Measurements from ENCODE around the gene MORC2. TPM values are rescaled to one million over a fixed set of nuclear protein-coding genes. Genes with fewer than 3 reads are reported as not detected.
A peak's percentile ranks its signal among the peaks of the same experiment; 100 is the strongest.

MORC2 gene
- total and polyA plus RNA-seq, 2 of the 13 experiments (the other 11 are each of a cell fraction or from before 2014, with no cell fraction given) = 11.9 to 18.3 TPM

DNA sequence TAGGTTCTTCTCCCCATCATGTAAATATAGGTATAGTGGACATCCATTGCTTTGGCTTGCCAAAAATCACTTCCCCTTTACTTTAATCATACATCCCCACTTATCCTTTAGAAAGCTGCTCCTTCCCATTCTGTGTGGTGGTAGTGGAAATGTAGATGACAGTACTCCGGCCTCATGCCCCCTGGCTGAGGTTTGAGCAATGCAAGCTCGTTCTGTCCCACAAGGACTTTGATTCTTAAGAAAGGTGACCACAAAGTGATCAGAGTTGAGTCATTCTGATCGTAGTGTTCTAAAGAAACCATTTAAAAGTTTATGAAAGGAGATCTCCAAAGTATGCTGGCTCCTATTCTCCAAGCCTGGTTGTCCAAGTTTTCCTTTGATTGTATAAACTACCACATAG, 11.4 kb upstream of the MORC2 start:
- peaks cover 26% of the 10 kb centered on the region for H3K4me1 ChIP-seq (ENCODE audit: insufficient read depth, low read length)
- no peak overlapping the region for H3K4me2 ChIP-seq (ENCODE audit: low read depth, low read length)
- no peak overlapping the region for H2AFZ ChIP-seq (ENCODE audit: low read length)
- ATAC-seq (peak; percentile 57; the same call in 2 of the 3 replicates), DNase-seq (ENCODE audit: low spot score) (no peak), FAIRE-seq (no peak)
- intact Hi-C loops (cut with micrococcal nuclease; ENCODE audit: unreplicated experiment) (loop anchor here (5.0 kb wide), 1 partner anchor 102 kb away; the partner anchor contains the start of gene SMTN), in situ Hi-C loops (cut with HindIII; ENCODE audit: extremely low pct_ligation_motif_present, low pct_unique_long_range_greater_than_20kb) (no loop called here)
- H3K79me2 ChIP-seq (ENCODE audit: insufficient read depth, low read length) = no peaks in the 10 kb centered on the region
- ChIA-PET POLR2A (interaction anchor here (4.9 kb wide), 1 partner anchor 11 kb away, joined by 29 read pairs; the partner anchor contains the start of genes MORC2 and TUG1), CTCF (ENCODE audit: low intra/inter-chr PET ratio, low total read pairs) (no interaction called here)
- H3K4me3 ChIP-seq (replicated peaks in 1 of 3; ENCODE audit: insufficient read depth in 1 of 3, low read depth in 2 of 3, low read length in 3 of 3) = no peak overlapping the region
- no peak overlapping the region for H3K27ac ChIP-seq (ENCODE audit: extremely low read length, insufficient read depth, low read length)
- peaks cover 2 to 9% of the 10 kb centered on the region in 2 experiments; a peak in 4 of 5 replicates for H3K36me3 ChIP-seq (replicated peaks in 1 of 2; ENCODE audit: control insufficient read depth in 1 of 2, insufficient read depth in 2 of 2, low read length in 2 of 2)
- 41% methylated on average over 3 of the region's 3 CpGs for WGBS (ENCODE audit: low lambda C conversion rate)
- no peaks in the 10 kb centered on the region for H4K20me1 ChIP-seq (ENCODE audit: insufficient read depth, low read length)
- H3K27me3 ChIP-seq (ENCODE audit: control insufficient read depth in 1 of 2, insufficient read depth in 2 of 2, low read length in 2 of 2) = no peaks in the 10 kb centered on the region
- H3K9me3 ChIP-seq (ENCODE audit: low read length) = no peaks in the 10 kb centered on the region
- H3K9ac ChIP-seq (ENCODE audit: insufficient read depth, low read depth, low read length) = no peak overlapping the region
- TF ChIP-seq, protein P1, sequence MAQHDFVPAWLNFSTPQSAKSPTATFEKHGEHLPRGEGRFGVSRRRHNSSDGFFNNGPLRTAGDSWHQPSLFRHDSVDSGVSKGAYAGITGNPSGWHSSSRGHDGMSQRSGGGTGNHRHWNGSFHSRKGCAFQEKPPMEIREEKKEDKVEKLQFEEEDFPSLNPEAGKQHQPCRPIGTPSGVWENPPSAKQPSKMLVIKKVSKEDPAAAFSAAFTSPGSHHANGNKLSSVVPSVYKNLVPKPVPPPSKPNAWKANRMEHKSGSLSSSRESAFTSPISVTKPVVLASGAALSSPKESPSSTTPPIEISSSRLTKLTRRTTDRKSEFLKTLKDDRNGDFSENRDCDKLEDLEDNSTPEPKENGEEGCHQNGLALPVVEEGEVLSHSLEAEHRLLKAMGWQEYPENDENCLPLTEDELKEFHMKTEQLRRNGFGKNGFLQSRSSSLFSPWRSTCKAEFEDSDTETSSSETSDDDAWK (CRISPR knock-in tag; IDR thresholded peaks at IDR 0.05) = no peak
- TF ChIP-seq ZSCAN29 (CRISPR knock-in tag; conservative IDR thresholded peaks at IDR 0.05) (no peak), HOXA7 (CRISPR knock-in tag; IDR thresholded peaks at IDR 0.05) (no peak), ZNF75D (CRISPR knock-in tag; IDR thresholded peaks at IDR 0.05; ENCODE audit: borderline replicate concordance) (no peak), ZNF7 (CRISPR knock-in tag; IDR thresholded peaks at IDR 0.05) (0 out of 2 replicates have a peak, but pooled peaks have one; percentile 61), ZNF557 (CRISPR knock-in tag; IDR thresholded peaks at IDR 0.05) (no peak)
- TF ChIP-seq, protein P2, sequence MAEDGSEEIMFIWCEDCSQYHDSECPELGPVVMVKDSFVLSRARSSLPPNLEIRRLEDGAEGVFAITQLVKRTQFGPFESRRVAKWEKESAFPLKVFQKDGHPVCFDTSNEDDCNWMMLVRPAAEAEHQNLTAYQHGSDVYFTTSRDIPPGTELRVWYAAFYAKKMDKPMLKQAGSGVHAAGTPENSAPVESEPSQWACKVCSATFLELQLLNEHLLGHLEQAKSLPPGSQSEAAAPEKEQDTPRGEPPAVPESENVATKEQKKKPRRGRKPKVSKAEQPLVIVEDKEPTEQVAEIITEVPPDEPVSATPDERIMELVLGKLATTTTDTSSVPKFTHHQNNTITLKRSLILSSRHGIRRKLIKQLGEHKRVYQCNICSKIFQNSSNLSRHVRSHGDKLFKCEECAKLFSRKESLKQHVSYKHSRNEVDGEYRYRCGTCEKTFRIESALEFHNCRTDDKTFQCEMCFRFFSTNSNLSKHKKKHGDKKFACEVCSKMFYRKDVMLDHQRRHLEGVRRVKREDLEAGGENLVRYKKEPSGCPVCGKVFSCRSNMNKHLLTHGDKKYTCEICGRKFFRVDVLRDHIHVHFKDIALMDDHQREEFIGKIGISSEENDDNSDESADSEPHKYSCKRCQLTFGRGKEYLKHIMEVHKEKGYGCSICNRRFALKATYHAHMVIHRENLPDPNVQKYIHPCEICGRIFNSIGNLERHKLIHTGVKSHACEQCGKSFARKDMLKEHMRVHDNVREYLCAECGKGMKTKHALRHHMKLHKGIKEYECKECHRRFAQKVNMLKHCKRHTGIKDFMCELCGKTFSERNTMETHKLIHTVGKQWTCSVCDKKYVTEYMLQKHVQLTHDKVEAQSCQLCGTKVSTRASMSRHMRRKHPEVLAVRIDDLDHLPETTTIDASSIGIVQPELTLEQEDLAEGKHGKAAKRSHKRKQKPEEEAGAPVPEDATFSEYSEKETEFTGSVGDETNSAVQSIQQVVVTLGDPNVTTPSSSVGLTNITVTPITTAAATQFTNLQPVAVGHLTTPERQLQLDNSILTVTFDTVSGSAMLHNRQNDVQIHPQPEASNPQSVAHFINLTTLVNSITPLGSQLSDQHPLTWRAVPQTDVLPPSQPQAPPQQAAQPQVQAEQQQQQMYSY (CRISPR knock-in tag; IDR thresholded peaks at IDR 0.05) = no peak
- TF ChIP-seq, protein P3, sequence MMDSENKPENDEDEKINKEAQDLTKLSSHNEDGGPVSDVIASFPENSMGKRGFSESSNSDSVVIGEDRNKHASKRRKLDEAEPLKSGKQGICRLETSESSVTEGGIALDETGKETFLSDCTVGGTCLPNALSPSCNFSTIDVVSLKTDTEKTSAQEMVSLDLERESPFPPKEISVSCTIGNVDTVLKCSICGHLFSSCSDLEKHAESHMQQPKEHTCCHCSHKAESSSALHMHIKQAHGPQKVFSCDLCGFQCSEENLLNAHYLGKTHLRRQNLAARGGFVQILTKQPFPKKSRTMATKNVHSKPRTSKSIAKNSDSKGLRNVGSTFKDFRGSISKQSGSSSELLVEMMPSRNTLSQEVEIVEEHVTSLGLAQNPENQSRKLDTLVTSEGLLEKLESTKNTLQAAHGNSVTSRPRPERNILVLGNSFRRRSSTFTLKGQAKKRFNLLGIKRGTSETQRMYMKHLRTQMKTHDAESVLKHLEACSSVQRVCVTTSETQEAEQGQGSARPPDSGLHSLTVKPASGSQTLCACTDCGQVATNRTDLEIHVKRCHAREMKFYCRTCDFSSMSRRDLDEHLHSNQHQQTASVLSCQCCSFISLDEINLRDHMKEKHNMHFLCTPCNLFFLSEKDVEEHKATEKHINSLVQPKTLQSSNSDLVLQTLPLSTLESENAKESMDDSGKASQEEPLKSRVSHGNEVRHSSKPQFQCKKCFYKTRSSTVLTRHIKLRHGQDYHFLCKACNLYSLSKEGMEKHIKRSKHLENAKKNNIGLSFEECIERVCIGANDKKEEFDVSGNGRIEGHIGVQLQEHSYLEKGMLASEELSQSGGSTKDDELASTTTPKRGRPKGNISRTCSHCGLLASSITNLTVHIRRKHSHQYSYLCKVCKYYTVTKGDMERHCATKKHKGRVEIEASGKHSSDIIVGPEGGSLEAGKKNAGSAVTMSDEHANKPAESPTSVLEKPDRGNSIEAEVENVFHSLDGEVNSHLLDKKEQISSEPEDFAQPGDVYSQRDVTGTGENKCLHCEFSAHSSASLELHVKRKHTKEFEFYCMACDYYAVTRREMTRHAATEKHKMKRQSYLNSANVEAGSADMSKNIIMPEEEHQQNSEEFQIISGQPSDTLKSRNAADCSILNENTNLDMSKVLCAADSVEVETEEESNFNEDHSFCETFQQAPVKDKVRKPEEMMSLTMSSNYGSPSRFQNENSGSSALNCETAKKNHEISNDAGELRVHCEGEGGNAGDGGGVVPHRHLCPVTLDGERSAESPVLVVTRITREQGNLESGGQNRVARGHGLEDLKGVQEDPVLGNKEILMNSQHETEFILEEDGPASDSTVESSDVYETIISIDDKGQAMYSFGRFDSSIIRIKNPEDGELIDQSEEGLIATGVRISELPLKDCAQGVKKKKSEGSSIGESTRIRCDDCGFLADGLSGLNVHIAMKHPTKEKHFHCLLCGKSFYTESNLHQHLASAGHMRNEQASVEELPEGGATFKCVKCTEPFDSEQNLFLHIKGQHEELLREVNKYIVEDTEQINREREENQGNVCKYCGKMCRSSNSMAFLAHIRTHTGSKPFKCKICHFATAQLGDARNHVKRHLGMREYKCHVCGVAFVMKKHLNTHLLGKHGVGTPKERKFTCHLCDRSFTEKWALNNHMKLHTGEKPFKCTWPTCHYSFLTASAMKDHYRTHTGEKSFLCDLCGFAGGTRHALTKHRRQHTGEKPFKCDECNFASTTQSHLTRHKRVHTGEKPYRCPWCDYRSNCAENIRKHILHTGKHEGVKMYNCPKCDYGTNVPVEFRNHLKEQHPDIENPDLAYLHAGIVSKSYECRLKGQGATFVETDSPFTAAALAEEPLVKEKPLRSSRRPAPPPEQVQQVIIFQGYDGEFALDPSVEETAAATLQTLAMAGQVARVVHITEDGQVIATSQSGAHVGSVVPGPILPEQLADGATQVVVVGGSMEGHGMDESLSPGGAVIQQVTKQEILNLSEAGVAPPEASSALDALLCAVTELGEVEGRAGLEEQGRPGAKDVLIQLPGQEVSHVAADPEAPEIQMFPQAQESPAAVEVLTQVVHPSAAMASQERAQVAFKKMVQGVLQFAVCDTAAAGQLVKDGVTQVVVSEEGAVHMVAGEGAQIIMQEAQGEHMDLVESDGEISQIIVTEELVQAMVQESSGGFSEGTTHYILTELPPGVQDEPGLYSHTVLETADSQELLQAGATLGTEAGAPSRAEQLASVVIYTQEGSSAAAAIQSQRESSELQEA (CRISPR knock-in tag; IDR thresholded peaks at IDR 0.05; ENCODE audit: not compliant biosample characterization) = no peak
- BruUV-seq (replicated peaks) = no TSS peak

Data from HepG2 (cell line).